Measurements from ENCODE around the gene LUZP2.
"Not testable (repeated sequence)": the region's sequence is repeated elsewhere in the genome, so short reads cannot be mapped to it uniquely, and the experiment has no call there.

Gene LUZP2

DNA sequence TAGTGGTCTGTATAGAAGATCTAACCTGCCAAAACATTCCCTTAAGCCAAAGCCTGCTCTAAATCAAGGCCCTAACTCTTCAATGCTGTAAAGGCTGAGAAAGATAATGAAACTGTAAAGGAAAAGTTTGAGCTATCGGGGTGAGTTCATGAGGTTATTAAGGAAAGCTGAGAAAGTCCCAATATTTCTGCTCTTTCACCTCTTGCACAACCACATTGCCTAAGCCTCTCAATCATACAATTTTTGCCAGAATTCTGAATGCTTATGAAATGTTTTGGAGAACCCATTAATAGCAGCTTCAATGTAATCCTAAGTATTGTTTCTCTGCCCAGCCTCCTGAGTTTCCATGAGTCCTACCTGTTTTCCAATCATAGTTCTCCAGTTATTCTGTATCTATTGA, 373.2 kb downstream of the LUZP2 start:
- H3K9me3 ChIP-seq (ENCODE audit: control insufficient read depth in 1 of 2, low read length in 2 of 2): no peaks in the 10 kb centered on the region
- no peak overlapping the region for H3K9ac ChIP-seq (ENCODE audit: low read depth in 1 of 2, low read length in 2 of 2)
- H3K4me3 ChIP-seq (ENCODE audit: low read depth in 1 of 2, low read length in 2 of 2): no peak overlapping the region
- no peaks in the 10 kb centered on the region for H3K36me3 ChIP-seq (ENCODE audit: control insufficient read depth in 1 of 2, insufficient read depth in 2 of 2, low read length in 2 of 2)
- H3K4me1 ChIP-seq (ENCODE audit: control insufficient read depth in 1 of 2, insufficient read depth in 2 of 2, low read length in 2 of 2): no peaks in the 10 kb centered on the region
- H3K27me3 ChIP-seq (ENCODE audit: control insufficient read depth in 1 of 2, insufficient read depth in 2 of 2, low read length in 2 of 2): no peaks in the 10 kb centered on the region
- H3K27ac ChIP-seq (ENCODE audit: low read depth, low read length): no peak overlapping the region

GRCh38 chr11:24872186-24872585, 375.3 kb downstream of the LUZP2 start:
- H3K4me3 ChIP-seq (ENCODE audit: low read depth in 1 of 2, low read length in 2 of 2): no peak overlapping the region
- no peaks in the 10 kb centered on the region for H3K27me3 ChIP-seq (ENCODE audit: control insufficient read depth in 1 of 2, insufficient read depth in 2 of 2, low read length in 2 of 2)
- H3K9ac ChIP-seq (ENCODE audit: low read depth in 1 of 2, low read length in 2 of 2): no peak overlapping the region
- H3K27ac ChIP-seq (ENCODE audit: low read depth, low read length): no peak overlapping the region
- no peaks in the 10 kb centered on the region for H3K9me3 ChIP-seq (ENCODE audit: control insufficient read depth in 1 of 2, low read length in 2 of 2)
- no peaks in the 10 kb centered on the region for H3K4me1 ChIP-seq (ENCODE audit: control insufficient read depth in 1 of 2, insufficient read depth in 2 of 2, low read length in 2 of 2)
- no peaks in the 10 kb centered on the region for H3K36me3 ChIP-seq (ENCODE audit: control insufficient read depth in 1 of 2, insufficient read depth in 2 of 2, low read length in 2 of 2)

- no peak overlapping the region for H3K27ac ChIP-seq (ENCODE audit: low read depth, low read length)
- H3K9me3 ChIP-seq (ENCODE audit: control insufficient read depth in 1 of 2, low read length in 2 of 2): no peaks in the 10 kb centered on the region
- no peaks in the 10 kb centered on the region for H3K4me1 ChIP-seq (ENCODE audit: control insufficient read depth in 1 of 2, insufficient read depth in 2 of 2, low read length in 2 of 2)
- no peak overlapping the region for H3K9ac ChIP-seq (ENCODE audit: low read depth in 1 of 2, low read length in 2 of 2)
- no peak overlapping the region for H3K4me3 ChIP-seq (ENCODE audit: low read depth in 1 of 2, low read length in 2 of 2)
- no peaks in the 10 kb centered on the region for H3K36me3 ChIP-seq (ENCODE audit: control insufficient read depth in 1 of 2, insufficient read depth in 2 of 2, low read length in 2 of 2)
- H3K27me3 ChIP-seq (ENCODE audit: control insufficient read depth in 1 of 2, insufficient read depth in 2 of 2, low read length in 2 of 2): no peaks in the 10 kb centered on the region
Observed at GRCh38 chr11:24872651-24873311, 375.9 kb downstream of the LUZP2 start.

DNA sequence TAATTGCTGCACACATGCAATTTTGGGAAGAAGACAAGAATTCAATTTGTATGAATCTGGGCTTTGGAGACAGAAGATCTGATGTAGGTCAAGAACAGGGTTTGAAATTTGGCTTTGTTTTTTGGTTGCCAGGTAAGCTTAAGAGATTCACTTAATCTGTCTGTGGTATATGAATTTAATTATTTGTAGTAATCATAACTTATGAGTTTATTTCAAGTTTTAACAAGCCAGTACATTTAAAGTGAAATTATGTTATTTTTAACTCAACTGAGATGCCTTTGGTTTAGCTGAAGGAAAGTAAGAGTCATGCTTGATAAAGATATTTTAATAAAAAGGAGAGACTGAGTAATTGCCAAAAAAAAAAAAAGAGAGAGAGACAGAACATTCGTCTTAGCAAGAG, 384.1 kb downstream of the LUZP2 start:
- no peak overlapping the region for H3K27ac ChIP-seq (ENCODE audit: low read depth, low read length)
- H3K9ac ChIP-seq (ENCODE audit: low read depth in 1 of 2, low read length in 2 of 2): no peak overlapping the region
- no peaks in the 10 kb centered on the region for H3K36me3 ChIP-seq (ENCODE audit: control insufficient read depth in 1 of 2, insufficient read depth in 2 of 2, low read length in 2 of 2)
- H3K4me1 ChIP-seq (ENCODE audit: control insufficient read depth in 1 of 2, insufficient read depth in 2 of 2, low read length in 2 of 2): no peaks in the 10 kb centered on the region
- H3K27me3 ChIP-seq (ENCODE audit: control insufficient read depth in 1 of 2, insufficient read depth in 2 of 2, low read length in 2 of 2): no peaks in the 10 kb centered on the region
- no peak overlapping the region for H3K4me3 ChIP-seq (ENCODE audit: low read depth in 1 of 2, low read length in 2 of 2)
- no peaks in the 10 kb centered on the region for H3K9me3 ChIP-seq (ENCODE audit: control insufficient read depth in 1 of 2, low read length in 2 of 2)

DNA sequence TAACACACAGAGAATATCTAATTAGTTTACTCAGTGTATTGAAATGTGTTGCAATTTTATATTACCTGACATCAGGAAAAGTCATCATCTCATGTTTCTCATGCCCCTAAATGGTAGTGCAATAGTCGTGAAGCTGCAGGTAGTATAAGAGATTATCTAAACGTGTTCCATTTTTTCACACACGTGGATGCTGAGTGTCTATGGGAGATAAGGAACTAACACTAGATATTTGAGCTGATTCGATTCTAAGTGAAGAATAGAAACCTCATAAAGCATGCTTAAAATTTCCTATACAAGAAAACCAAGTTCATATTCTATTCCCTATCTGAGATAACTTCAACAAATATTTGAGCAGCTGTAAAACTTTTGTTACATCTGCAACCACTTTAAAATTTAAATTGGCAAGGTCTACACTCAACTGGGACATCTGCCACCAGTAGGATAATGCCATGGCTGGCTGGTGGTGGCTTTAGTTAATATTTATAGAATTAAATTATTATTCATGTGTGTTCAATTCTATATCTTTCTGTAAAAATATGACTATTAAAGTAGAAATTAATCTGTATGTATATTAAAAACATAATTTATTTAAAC, 388.8 kb downstream of the LUZP2 start:
- Histone ChIP-seq H3K9ac (ENCODE audit: low read depth in 1 of 2, low read length in 2 of 2) (no peak overlapping the region), H3K9me3 (ENCODE audit: control insufficient read depth in 1 of 2, low read length in 2 of 2) (no peaks in the 10 kb centered on the region), H3K27me3 (ENCODE audit: control insufficient read depth in 1 of 2, insufficient read depth in 2 of 2, low read length in 2 of 2) (no peaks in the 10 kb centered on the region), H3K4me3 (ENCODE audit: low read depth in 1 of 2, low read length in 2 of 2) (no peak overlapping the region), H3K4me1 (ENCODE audit: control insufficient read depth in 1 of 2, insufficient read depth in 2 of 2, low read length in 2 of 2) (no peaks in the 10 kb centered on the region), H3K27ac (ENCODE audit: low read depth, low read length) (no peak overlapping the region), H3K36me3 (ENCODE audit: control insufficient read depth in 1 of 2, insufficient read depth in 2 of 2, low read length in 2 of 2) (no peaks in the 10 kb centered on the region)

DNA sequence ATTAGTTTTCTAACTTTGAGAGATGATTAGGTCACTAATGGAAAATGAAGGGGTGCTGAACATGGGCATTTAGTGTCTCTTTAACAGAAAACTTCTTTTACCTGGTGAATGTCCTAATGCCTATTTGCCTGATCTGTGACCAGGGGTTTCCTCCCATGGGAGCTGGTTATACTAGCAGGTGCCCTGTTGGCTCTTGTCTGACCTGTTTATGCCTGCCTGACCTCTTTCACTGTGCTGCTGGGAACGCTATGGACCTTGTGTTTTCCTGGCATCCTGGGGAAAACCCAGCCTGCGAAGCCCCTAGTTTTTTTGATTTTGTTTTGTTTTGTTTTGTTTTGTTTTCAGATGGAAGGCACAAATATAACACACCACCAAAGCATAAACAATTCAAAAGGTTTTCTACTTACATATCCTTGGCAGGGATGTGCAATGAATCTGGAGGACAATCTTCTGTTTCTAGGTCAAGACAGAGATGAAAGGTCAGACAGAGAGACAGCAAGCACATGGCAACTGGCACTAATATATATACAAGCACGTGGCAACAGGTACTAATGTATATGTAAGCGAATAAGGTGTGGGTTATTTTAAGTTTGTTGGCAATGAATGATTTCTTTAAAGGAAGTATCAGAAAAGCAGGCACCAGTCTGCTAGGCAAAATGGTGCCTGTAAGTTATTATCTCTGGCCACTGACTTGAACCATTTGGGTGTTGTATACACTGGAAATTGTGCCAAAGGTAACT, 390.2 kb downstream of the LUZP2 start:
- no peaks in the 10 kb centered on the region for H3K27me3 ChIP-seq (ENCODE audit: control insufficient read depth in 1 of 2, insufficient read depth in 2 of 2, low read length in 2 of 2)
- no peak overlapping the region for H3K9ac ChIP-seq (ENCODE audit: low read depth in 1 of 2, low read length in 2 of 2)
- no peaks in the 10 kb centered on the region for H3K4me1 ChIP-seq (ENCODE audit: control insufficient read depth in 1 of 2, insufficient read depth in 2 of 2, low read length in 2 of 2)
- no peak overlapping the region for H3K4me3 ChIP-seq (ENCODE audit: low read depth in 1 of 2, low read length in 2 of 2)
- H3K36me3 ChIP-seq (ENCODE audit: control insufficient read depth in 1 of 2, insufficient read depth in 2 of 2, low read length in 2 of 2): no peaks in the 10 kb centered on the region
- H3K27ac ChIP-seq (ENCODE audit: low read depth, low read length): no peak overlapping the region
- H3K9me3 ChIP-seq (ENCODE audit: control insufficient read depth in 1 of 2, low read length in 2 of 2): no peaks in the 10 kb centered on the region

- Histone ChIP-seq H3K4me1 (ENCODE audit: control insufficient read depth in 1 of 2, insufficient read depth in 2 of 2, low read length in 2 of 2) (no peaks in the 10 kb centered on the region), H3K9ac (ENCODE audit: low read depth in 1 of 2, low read length in 2 of 2) (no peak overlapping the region), H3K27me3 (ENCODE audit: control insufficient read depth in 1 of 2, insufficient read depth in 2 of 2, low read length in 2 of 2) (no peaks in the 10 kb centered on the region), H3K36me3 (ENCODE audit: control insufficient read depth in 1 of 2, insufficient read depth in 2 of 2, low read length in 2 of 2) (no peaks in the 10 kb centered on the region), H3K9me3 (ENCODE audit: control insufficient read depth in 1 of 2, low read length in 2 of 2) (no peaks in the 10 kb centered on the region), H3K4me3 (ENCODE audit: low read depth in 1 of 2, low read length in 2 of 2) (no peak overlapping the region), H3K27ac (ENCODE audit: low read depth, low read length) (no peak overlapping the region)
Observed at GRCh38 chr11:24890426-24890825, 393.6 kb downstream of the LUZP2 start.

- not testable (repeated sequence) for H3K4me3 ChIP-seq (ENCODE audit: low read depth in 1 of 2, low read length in 2 of 2); H3K27me3 ChIP-seq (ENCODE audit: control insufficient read depth in 1 of 2, insufficient read depth in 2 of 2, low read length in 2 of 2); H3K4me1 ChIP-seq (ENCODE audit: control insufficient read depth in 1 of 2, insufficient read depth in 2 of 2, low read length in 2 of 2); H3K36me3 ChIP-seq (ENCODE audit: control insufficient read depth in 1 of 2, insufficient read depth in 2 of 2, low read length in 2 of 2); H3K9ac ChIP-seq (ENCODE audit: low read depth in 1 of 2, low read length in 2 of 2); H3K27ac ChIP-seq (ENCODE audit: low read depth, low read length); H3K9me3 ChIP-seq (ENCODE audit: control insufficient read depth in 1 of 2, low read length in 2 of 2)
Observed at GRCh38 chr11:24891845-24892492, 395.1 kb downstream of the LUZP2 start.

- Histone ChIP-seq H3K9me3 (ENCODE audit: control insufficient read depth in 1 of 2, low read length in 2 of 2) (no peaks in the 10 kb centered on the region), H3K27ac (ENCODE audit: low read depth, low read length) (no peak overlapping the region), H3K36me3 (ENCODE audit: control insufficient read depth in 1 of 2, insufficient read depth in 2 of 2, low read length in 2 of 2) (no peaks in the 10 kb centered on the region), H3K27me3 (ENCODE audit: control insufficient read depth in 1 of 2, insufficient read depth in 2 of 2, low read length in 2 of 2) (no peaks in the 10 kb centered on the region), H3K4me3 (ENCODE audit: low read depth in 1 of 2, low read length in 2 of 2) (no peak overlapping the region), H3K4me1 (ENCODE audit: control insufficient read depth in 1 of 2, insufficient read depth in 2 of 2, low read length in 2 of 2) (no peaks in the 10 kb centered on the region), H3K9ac (ENCODE audit: low read depth in 1 of 2, low read length in 2 of 2) (no peak overlapping the region)
Observed at GRCh38 chr11:24896118-24896835, 399.4 kb downstream of the LUZP2 start.

DNA sequence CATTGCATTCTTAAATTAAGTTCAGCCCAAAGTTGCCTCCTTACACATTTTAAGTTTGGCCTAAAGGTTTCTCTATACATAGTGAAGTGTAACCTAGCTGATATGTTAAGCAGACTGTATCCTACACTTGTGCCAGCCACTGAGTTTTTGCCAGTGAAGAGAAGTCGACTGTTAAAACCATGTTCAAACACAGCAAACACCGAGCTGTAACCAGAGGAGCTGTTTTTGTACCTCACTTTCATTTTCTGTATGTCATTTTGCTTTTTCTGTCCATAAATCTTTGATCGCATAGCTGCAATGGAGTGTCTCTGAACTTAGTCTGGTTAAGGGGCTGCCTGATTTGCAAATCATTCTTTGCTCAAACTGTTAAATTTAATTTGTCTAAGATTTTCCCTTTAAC, 403.7 kb downstream of the LUZP2 start:
- Histone ChIP-seq H3K27me3 (ENCODE audit: control insufficient read depth in 1 of 2, insufficient read depth in 2 of 2, low read length in 2 of 2) (no peaks in the 10 kb centered on the region), H3K9me3 (ENCODE audit: control insufficient read depth in 1 of 2, low read length in 2 of 2) (no peaks in the 10 kb centered on the region), H3K27ac (ENCODE audit: low read depth, low read length) (no peak overlapping the region), H3K4me1 (ENCODE audit: control insufficient read depth in 1 of 2, insufficient read depth in 2 of 2, low read length in 2 of 2) (no peaks in the 10 kb centered on the region), H3K4me3 (ENCODE audit: low read depth in 1 of 2, low read length in 2 of 2) (no peak overlapping the region), H3K36me3 (ENCODE audit: control insufficient read depth in 1 of 2, insufficient read depth in 2 of 2, low read length in 2 of 2) (no peaks in the 10 kb centered on the region), H3K9ac (ENCODE audit: low read depth in 1 of 2, low read length in 2 of 2) (no peak overlapping the region)

Data from duodenal mucosa (tissue), 2 donors.